Fibroblast of lung (primary cell): Measurements from ENCODE around the gene OSM. TPM values are rescaled to one million over a fixed set of nuclear protein-coding genes. Genes with fewer than 3 reads are reported as not detected.

Experiments
- DNase-seq, 2 donors: peaks; one replicate each; pipeline versions ENCODE4 v3.0.0 to v3.0.0-alpha.2; 2010; ENCODE audit warnings: low read depth in 2 of 2
- H2AFZ ChIP-seq: 2 replicates; pipeline ENCODE4 v1.5.1; 2012; ENCODE audit warnings: low read length, control low read depth, inconsistent platforms
- H3K27ac ChIP-seq: 2 replicates; pipeline ENCODE4 v1.5.1; 2011; ENCODE audit warnings: low read length, control low read depth; ENCODE audit not compliant: insufficient read depth
- H3K27me3 ChIP-seq: 2 replicates; pipeline ENCODE4 v1.5.1; 2011; ENCODE audit warnings: mild to moderate bottlenecking, low read length; ENCODE audit not compliant: control insufficient read depth, insufficient read depth
- H3K36me3 ChIP-seq: 2 replicates; pipeline ENCODE4 v1.5.1; 2011; ENCODE audit warnings: low read length; ENCODE audit not compliant: control insufficient read depth, insufficient read depth
- H3K4me1 ChIP-seq: 2 replicates; pipeline ENCODE4 v1.5.1; 2011; ENCODE audit warnings: low read length; ENCODE audit not compliant: control insufficient read depth, insufficient read depth; ENCODE audit errors: extremely low read depth
- H3K4me2 ChIP-seq: 2 replicates; pipeline ENCODE4 v1.5.1; 2011; ENCODE audit warnings: low read length, control low read depth; ENCODE audit not compliant: insufficient read depth; ENCODE audit errors: extremely low read depth
- H3K4me3 ChIP-seq, 4 experiments: fragments of 200-600 bp in 1 of 4; sonication (generic) in 1 of 4; replicated peaks in 1 of 4; 2 replicates each; pipeline ENCODE4 v1.5.1; 2011 to 2016; ENCODE audit warnings: low read length in 4 of 4, low read depth in 3 of 4, mild to moderate bottlenecking in 3 of 4, control low read depth in 2 of 4, inconsistent platforms in 1 of 4, mixed read lengths in 1 of 4; ENCODE audit not compliant: insufficient read depth in 1 of 4; ENCODE audit errors: control extremely low read depth in 1 of 4
- H3K79me2 ChIP-seq: 2 replicates; pipeline ENCODE4 v1.5.1; 2012; ENCODE audit warnings: mild to moderate bottlenecking, low read length, inconsistent platforms; ENCODE audit not compliant: control insufficient read depth, insufficient read depth
- H3K9ac ChIP-seq: 2 replicates; pipeline ENCODE4 v1.5.1; 2011; ENCODE audit warnings: mild to moderate bottlenecking, low read length, control low read depth; ENCODE audit not compliant: insufficient read depth
- H3K9me3 ChIP-seq: 2 replicates; pipeline ENCODE4 v1.5.1; 2012; ENCODE audit warnings: low read depth, low read length; ENCODE audit not compliant: control insufficient read depth, insufficient read depth
- H4K20me1 ChIP-seq: 2 replicates; pipeline ENCODE4 v1.5.1; 2011; ENCODE audit warnings: low read length; ENCODE audit not compliant: control insufficient read depth, insufficient read depth; ENCODE audit errors: extremely low read depth
- EZH2 ChIP-seq: IDR thresholded peaks from 2 replicates; pipeline ENCODE4 v1.5.1; 2012; ENCODE audit warnings: low read length, control low read depth, mild to moderate bottlenecking; ENCODE audit errors: missing control alignments
- polyA plus RNA-seq, 2 donors: library from polyadenylated mRNA; depleted of rRNA in 1 of 2; stranded (reverse) in 1 of 2; unstranded in 1 of 2; fragments of >200 nt; gene quantifications; 2 replicates each; pipeline ENCODE4 v1.2.1, GENCODE V29; 2011 to 2012; ENCODE audit warnings: missing spikeins in 1 of 2
- total RNA-seq: library from RNA; depleted of rRNA; stranded (reverse); fragments of >200 nt; gene quantifications from 2 replicates; pipeline ENCODE4 v1.2.1, GENCODE V29; 2014
- TF ChIP-seq, protein P1 (sequence below), 2 donors: IDR thresholded peaks in 1 of 2; conservative IDR thresholded peaks in 1 of 2; 1 replicate in 1 of 2; 2 replicates in 1 of 2; pipeline ENCODE4 v1.5.1; 2011 to 2012; ENCODE audit warnings: low read length in 2 of 2, control low read depth in 1 of 2, inconsistent platforms in 1 of 2, low read depth in 1 of 2, mild to moderate bottlenecking in 1 of 2

The OSM gene
- total and polyA plus RNA-seq, 2 donors (not counting 1 experiment from before 2014, with no cell fraction given): not detected

GRCh38 chr22:30305519-30305905, 38.9 kb upstream of the OSM start:
- Histone ChIP-seq H3K9ac (no peak overlapping the region), H3K36me3 (peaks cover 10% of the 10 kb centered on the region), H3K27ac (no peak overlapping the region), H3K9me3 (no peaks in the 10 kb centered on the region), H3K27me3 (no peaks in the 10 kb centered on the region), H3K4me3 (no peak overlapping the region), H3K79me2 (peaks cover 12% of the 10 kb centered on the region), H3K4me2 (no peak overlapping the region), H4K20me1 (no peaks in the 10 kb centered on the region), H3K4me1 (peaks cover 36% of the 10 kb centered on the region), H2AFZ (no peak overlapping the region)
- TF ChIP-seq, protein P1, sequence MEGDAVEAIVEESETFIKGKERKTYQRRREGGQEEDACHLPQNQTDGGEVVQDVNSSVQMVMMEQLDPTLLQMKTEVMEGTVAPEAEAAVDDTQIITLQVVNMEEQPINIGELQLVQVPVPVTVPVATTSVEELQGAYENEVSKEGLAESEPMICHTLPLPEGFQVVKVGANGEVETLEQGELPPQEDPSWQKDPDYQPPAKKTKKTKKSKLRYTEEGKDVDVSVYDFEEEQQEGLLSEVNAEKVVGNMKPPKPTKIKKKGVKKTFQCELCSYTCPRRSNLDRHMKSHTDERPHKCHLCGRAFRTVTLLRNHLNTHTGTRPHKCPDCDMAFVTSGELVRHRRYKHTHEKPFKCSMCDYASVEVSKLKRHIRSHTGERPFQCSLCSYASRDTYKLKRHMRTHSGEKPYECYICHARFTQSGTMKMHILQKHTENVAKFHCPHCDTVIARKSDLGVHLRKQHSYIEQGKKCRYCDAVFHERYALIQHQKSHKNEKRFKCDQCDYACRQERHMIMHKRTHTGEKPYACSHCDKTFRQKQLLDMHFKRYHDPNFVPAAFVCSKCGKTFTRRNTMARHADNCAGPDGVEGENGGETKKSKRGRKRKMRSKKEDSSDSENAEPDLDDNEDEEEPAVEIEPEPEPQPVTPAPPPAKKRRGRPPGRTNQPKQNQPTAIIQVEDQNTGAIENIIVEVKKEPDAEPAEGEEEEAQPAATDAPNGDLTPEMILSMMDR (conservative IDR thresholded peaks at IDR 0.05 in 1 of 2, IDR thresholded peaks at IDR 0.05 in 1 of 2; ENCODE audit: low read depth in 1 of 2, low read length in 2 of 2): no peak
- no peak for TF ChIP-seq EZH2
- DNase-seq: no peak

- Histone ChIP-seq H4K20me1 (no peaks in the 10 kb centered on the region), H3K27ac (no peak overlapping the region), H2AFZ (no peak overlapping the region), H3K9me3 (no peaks in the 10 kb centered on the region), H3K9ac (no peak overlapping the region), H3K4me1 (peaks cover 30% of the 10 kb centered on the region), H3K4me2 (no peak overlapping the region), H3K79me2 (peaks cover 9% of the 10 kb centered on the region), H3K4me3 (no peak overlapping the region), H3K27me3 (no peaks in the 10 kb centered on the region), H3K36me3 (peaks cover 14% of the 10 kb centered on the region)
- DNase-seq: peak in 1 of 2 donors; percentile 51
- TF ChIP-seq EZH2: no peak
- TF ChIP-seq, protein P1 (conservative IDR thresholded peaks at IDR 0.05 in 1 of 2, IDR thresholded peaks at IDR 0.05 in 1 of 2; ENCODE audit: low read depth in 1 of 2, low read length in 2 of 2): no peak
These were observed 38.0 kb upstream of the OSM start for GRCh38 chr22:30304495-30305244.

- Histone ChIP-seq H4K20me1 (no peaks in the 10 kb centered on the region), H3K27ac (peak overlapping the region; percentile 30), H3K9me3 (no peaks in the 10 kb centered on the region), H3K79me2 (peaks cover 5% of the 10 kb centered on the region), H3K4me1 (peaks cover 23% of the 10 kb centered on the region), H3K4me3 (no peak overlapping the region), H2AFZ (no peak overlapping the region), H3K4me2 (no peak overlapping the region), H3K27me3 (no peaks in the 10 kb centered on the region), H3K36me3 (peaks cover 16% of the 10 kb centered on the region), H3K9ac (no peak overlapping the region)
- DNase-seq: peak in 1 of 2 donors; percentile 25
- TF ChIP-seq, protein P1 (conservative IDR thresholded peaks at IDR 0.05 in 1 of 2, IDR thresholded peaks at IDR 0.05 in 1 of 2; ENCODE audit: low read depth in 1 of 2, low read length in 2 of 2): no peak
- TF ChIP-seq EZH2: no peak
These were observed 36.1 kb upstream of the OSM start for GRCh38 chr22:30302810-30303138.
